ENCODE measurements around the gene SLC39A11. TPM values are rescaled to one million over a fixed set of nuclear protein-coding genes. Genes with fewer than 3 reads are reported as not detected.
"Not testable (repeated sequence)": the region's sequence is repeated elsewhere in the genome, so short reads cannot be mapped to it uniquely, and the experiment has no call there.

The SLC39A11 gene
- total RNA-seq, 4 donors from 2014 or later = 45.2 to 59.5 (median 49.2) TPM

GRCh38 chr17:73100363-73100762 is 7.9 kb upstream of the SLC39A11 start:
- no peak overlapping the region for H3K27ac ChIP-seq
- no peak for DNase-seq (ENCODE audit: low spot score in 2 of 2)
- WGBS = 89% methylated on average over 2 of the region's 2 CpGs

GRCh38 chr17:73099511-73099910 is 7.0 kb upstream of the SLC39A11 start:
- no peak overlapping the region for H3K4me3 ChIP-seq
- H3K27ac ChIP-seq = no peak overlapping the region
- WGBS = 78% methylated on average over 10 of the region's 10 CpGs
- TF ChIP-seq EP300 (IDR thresholded peaks at IDR 0.05) (no peak), POLR2A (IDR thresholded peaks at IDR 0.05) (no peak), CTCF (IDR thresholded peaks at IDR 0.05) (no peak), POLR2AphosphoS5 (IDR thresholded peaks at IDR 0.05) (no peak)
- no peaks in the 10 kb centered on the region for H3K36me3 ChIP-seq
- DNase-seq (ENCODE audit: low spot score in 2 of 2) = no peak
- no peaks in the 10 kb centered on the region for H3K27me3 ChIP-seq
- peaks cover 15% of the 10 kb centered on the region for H3K4me1 ChIP-seq
- H3K9me3 ChIP-seq = no peaks in the 10 kb centered on the region

More at GRCh38 chr17:73100363-73100762, 7.9 kb upstream of the SLC39A11 start:
- no peaks in the 10 kb centered on the region for H3K36me3 ChIP-seq
- no peaks in the 10 kb centered on the region for H3K9me3 ChIP-seq
- no peaks in the 10 kb centered on the region for H3K27me3 ChIP-seq
- no peak for TF ChIP-seq POLR2AphosphoS5 (IDR thresholded peaks at IDR 0.05)
- no peak for TF ChIP-seq EP300 (IDR thresholded peaks at IDR 0.05)
- no peak for TF ChIP-seq POLR2A (IDR thresholded peaks at IDR 0.05)
- TF ChIP-seq CTCF (IDR thresholded peaks at IDR 0.05) = no peak
- peaks cover 15% of the 10 kb centered on the region for H3K4me1 ChIP-seq
- H3K4me3 ChIP-seq = no peak overlapping the region

GRCh38 chr17:73098919-73099318 is 6.4 kb upstream of the SLC39A11 start:
- DNase-seq (ENCODE audit: low spot score in 2 of 2) = no peak
- H3K9me3 ChIP-seq = no peaks in the 10 kb centered on the region

DNA sequence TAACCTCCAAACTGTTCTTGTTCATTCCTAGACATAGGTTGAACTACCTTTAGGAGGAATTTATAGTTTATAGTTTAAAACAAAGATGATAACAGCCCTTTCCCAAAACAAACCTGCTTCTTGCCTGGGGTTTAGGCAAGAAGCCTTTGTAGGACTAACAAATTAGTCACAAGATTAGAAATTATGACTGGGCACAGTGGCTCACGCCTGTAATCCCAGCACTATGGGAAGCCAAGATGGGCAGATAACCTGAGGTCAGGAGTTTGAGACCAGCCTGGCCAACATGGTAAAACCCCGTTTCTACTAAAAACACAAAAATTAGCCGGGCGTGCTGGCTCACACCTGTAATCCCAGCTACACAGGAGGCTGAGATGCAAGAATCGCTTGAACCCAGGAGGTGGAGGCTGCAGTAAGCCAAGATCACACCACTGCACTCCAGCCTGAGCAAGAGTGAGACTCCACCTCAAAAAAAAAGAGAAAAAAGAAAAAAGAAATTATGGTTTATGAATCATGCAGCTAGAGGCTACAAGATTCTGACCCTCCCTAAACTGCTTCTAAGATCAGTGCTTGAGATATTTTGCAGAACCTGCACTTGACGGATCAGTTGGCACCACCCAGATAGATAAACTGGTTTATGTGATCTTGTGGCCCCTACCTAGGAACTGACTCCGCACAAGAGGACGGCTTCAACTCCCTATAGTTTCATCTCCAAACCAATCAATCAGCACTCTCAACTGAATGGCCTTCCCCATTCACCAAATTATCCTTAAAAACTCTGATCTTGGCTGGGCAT is 5.7 kb upstream of the SLC39A11 start:
- H3K4me3 ChIP-seq; H3K36me3 ChIP-seq; H3K27me3 ChIP-seq; H3K9me3 ChIP-seq; H3K27ac ChIP-seq; DNase-seq (ENCODE audit: low spot score in 2 of 2): not testable (repeated sequence)
- H3K4me1 ChIP-seq = peaks cover 15% of the 10 kb centered on the region
- 57% methylated on average over 8 of the region's 8 CpGs for WGBS

More at GRCh38 chr17:73098919-73099318, 6.4 kb upstream of the SLC39A11 start:
- Histone ChIP-seq H3K4me3 (no peak overlapping the region), H3K27me3 (no peaks in the 10 kb centered on the region), H3K4me1 (peaks cover 15% of the 10 kb centered on the region), H3K27ac (no peak overlapping the region), H3K36me3 (no peaks in the 10 kb centered on the region)
- WGBS = 78% methylated on average over 5 of the region's 5 CpGs
- no peak for TF ChIP-seq EP300 (IDR thresholded peaks at IDR 0.05)
- TF ChIP-seq CTCF (IDR thresholded peaks at IDR 0.05) = no peak
- TF ChIP-seq POLR2AphosphoS5 (IDR thresholded peaks at IDR 0.05) = no peak
- TF ChIP-seq POLR2A (IDR thresholded peaks at IDR 0.05) = no peak

DNA sequence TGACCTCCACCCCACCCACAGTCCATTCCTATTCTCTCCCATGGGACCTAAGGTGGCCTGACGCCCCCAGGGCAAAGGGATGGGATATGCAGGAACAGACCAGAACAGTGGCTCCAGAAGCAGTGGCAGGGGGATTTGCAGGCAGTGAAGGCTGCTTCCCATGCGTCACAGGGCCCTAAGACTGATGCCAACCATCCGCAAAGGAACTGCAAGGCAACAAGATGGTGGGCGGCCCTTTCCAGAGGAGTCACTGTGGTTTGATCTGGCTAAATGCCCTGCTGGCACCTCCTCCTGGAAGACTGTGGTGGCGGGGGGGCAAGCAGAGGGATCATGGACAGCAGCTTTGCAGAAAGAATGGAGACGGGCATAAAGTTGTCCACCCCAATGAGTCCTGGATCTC is 4.4 kb upstream of the SLC39A11 start:
- no peaks in the 10 kb centered on the region for H3K27me3 ChIP-seq
- H3K4me1 ChIP-seq = peaks cover 28% of the 10 kb centered on the region
- 84% methylated on average over 5 of the region's 6 CpGs for WGBS
- H3K27ac ChIP-seq = no peak overlapping the region
- H3K36me3 ChIP-seq = no peaks in the 10 kb centered on the region
- H3K4me3 ChIP-seq = no peak overlapping the region
- no peak for DNase-seq (ENCODE audit: low spot score in 2 of 2)
- no peaks in the 10 kb centered on the region for H3K9me3 ChIP-seq
- TF ChIP-seq EP300 (IDR thresholded peaks at IDR 0.05) (no peak), POLR2A (IDR thresholded peaks at IDR 0.05) (no peak), CTCF (IDR thresholded peaks at IDR 0.05) (no peak), POLR2AphosphoS5 (IDR thresholded peaks at IDR 0.05) (no peak)
